NT2/D1 (cell line): ENCODE results near the gene FAM171A1.

Source experiments
- DNase-seq: peaks from one replicate; pipeline ENCODE4 v3.0.0-alpha.2; 2011; ENCODE audit warnings: low read depth, low spot score
- H3K27me3 ChIP-seq: 2 replicates; pipeline ENCODE4 v1.6.0; 2011; ENCODE audit warnings: mild to moderate bottlenecking; ENCODE audit not compliant: insufficient read length, insufficient read depth
- H3K36me3 ChIP-seq: 2 replicates; pipeline ENCODE4 v1.6.1; 2011; ENCODE audit warnings: mild to moderate bottlenecking, low read length, mixed read lengths; ENCODE audit not compliant: insufficient read depth, insufficient read length
- H3K4me1 ChIP-seq: 2 replicates; pipeline ENCODE4 v1.5.1; 2011; ENCODE audit not compliant: insufficient read depth, insufficient read length
- H3K4me3 ChIP-seq: 2 replicates; pipeline ENCODE4 v1.5.1; 2011; ENCODE audit warnings: low read depth; ENCODE audit not compliant: insufficient read length
- H3K9ac ChIP-seq: 2 replicates; pipeline ENCODE4 v1.6.0; 2011; ENCODE audit warnings: low read depth; ENCODE audit not compliant: insufficient read length
- H3K9me3 ChIP-seq: 2 replicates; pipeline ENCODE4 v1.5.1; 2011; ENCODE audit warnings: mild to moderate bottlenecking, low read length; ENCODE audit not compliant: insufficient read depth
- SUZ12 ChIP-seq: IDR thresholded peaks from 2 replicates; pipeline ENCODE4 v1.6.1; 2011; ENCODE audit not compliant: insufficient read length, insufficient read depth; ENCODE audit errors: extremely low read depth
- YY1 ChIP-seq: IDR thresholded peaks from 2 replicates; pipeline ENCODE4 v1.6.1; 2011; ENCODE audit not compliant: insufficient read length, insufficient read depth
- ZNF274 ChIP-seq: IDR thresholded peaks from 2 replicates; pipeline ENCODE4 v1.6.1; 2011; ENCODE audit warnings: mild to moderate bottlenecking, low read depth, low read length

FAM171A1 gene

DNA sequence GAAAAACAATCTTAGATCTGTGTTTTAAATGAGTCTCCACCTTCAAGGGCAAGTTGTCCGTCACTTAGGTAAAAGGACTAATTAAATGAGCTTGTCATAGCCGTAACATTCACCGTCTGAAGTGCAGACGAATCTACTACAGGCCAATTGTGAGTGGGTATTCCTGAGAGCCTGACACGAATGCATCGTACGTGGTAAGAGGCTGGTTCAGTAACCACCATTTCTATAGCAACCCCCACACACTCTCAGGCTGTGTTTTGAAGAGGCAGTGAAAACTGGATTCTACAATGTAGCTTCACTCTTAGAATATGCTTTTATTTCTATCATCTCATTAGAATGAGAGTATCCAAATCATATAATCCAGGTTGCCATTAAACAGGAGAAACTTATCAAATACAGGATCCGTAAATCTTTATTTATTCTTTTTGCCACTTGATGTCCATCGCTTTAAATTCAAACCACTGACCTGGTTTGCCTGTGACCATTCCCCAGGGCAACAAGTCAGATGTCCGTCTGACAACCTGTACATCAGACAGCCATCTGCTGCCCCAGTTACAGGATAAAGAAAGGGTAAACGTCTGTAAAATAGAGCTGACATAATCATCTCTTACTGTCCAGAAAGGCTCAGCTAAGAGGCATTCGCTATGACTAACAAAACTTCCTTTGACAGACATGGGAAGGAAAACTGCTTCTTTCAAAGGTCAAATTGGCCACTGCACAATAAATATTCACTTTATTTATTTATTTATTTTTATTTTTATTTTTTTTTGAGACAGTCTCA is 132.3 kb downstream of the FAM171A1 start:
- H3K4me1 ChIP-seq: no peaks in the 10 kb centered on the region
- TF ChIP-seq YY1 (no peak), ZNF274 (no peak), SUZ12 (no peak)

GRCh38 chr10:15237351-15237750 is 133.7 kb downstream of the FAM171A1 start:
- Histone ChIP-seq H3K4me1 (no peaks in the 10 kb centered on the region), H3K9me3 (no peaks in the 10 kb centered on the region), H3K27me3 (no peaks in the 10 kb centered on the region), H3K4me3 (no peak overlapping the region), H3K36me3 (peaks cover 8% of the 10 kb centered on the region), H3K9ac (no peak overlapping the region)
- DNase-seq: no peak
- TF ChIP-seq YY1 (no peak), ZNF274 (no peak), SUZ12 (no peak)

More for the DNA sequence above, 132.3 kb downstream of the FAM171A1 start:
- no peak for DNase-seq
- Histone ChIP-seq H3K4me3 (no peak overlapping the region), H3K36me3 (peaks cover 17% of the 10 kb centered on the region), H3K9ac (no peak overlapping the region), H3K27me3 (no peaks in the 10 kb centered on the region), H3K9me3 (no peaks in the 10 kb centered on the region)

GRCh38 chr10:15236340-15236739 is 134.7 kb downstream of the FAM171A1 start:
- Histone ChIP-seq H3K36me3 (peaks cover 8% of the 10 kb centered on the region), H3K9ac (no peak overlapping the region), H3K27me3 (no peaks in the 10 kb centered on the region), H3K4me3 (no peak overlapping the region), H3K9me3 (no peaks in the 10 kb centered on the region), H3K4me1 (no peaks in the 10 kb centered on the region)
- TF ChIP-seq YY1: no peak
- no peak for TF ChIP-seq SUZ12
- no peak for TF ChIP-seq ZNF274
- no peak for DNase-seq

GRCh38 chr10:15232279-15232678 is 138.8 kb downstream of the FAM171A1 start:
- Histone ChIP-seq H3K9ac (no peak overlapping the region), H3K9me3 (no peaks in the 10 kb centered on the region), H3K36me3 (no peaks in the 10 kb centered on the region), H3K4me1 (no peaks in the 10 kb centered on the region), H3K4me3 (no peak overlapping the region), H3K27me3 (no peaks in the 10 kb centered on the region)
- no peak for DNase-seq
- TF ChIP-seq ZNF274 (no peak), SUZ12 (no peak), YY1 (no peak)

DNA sequence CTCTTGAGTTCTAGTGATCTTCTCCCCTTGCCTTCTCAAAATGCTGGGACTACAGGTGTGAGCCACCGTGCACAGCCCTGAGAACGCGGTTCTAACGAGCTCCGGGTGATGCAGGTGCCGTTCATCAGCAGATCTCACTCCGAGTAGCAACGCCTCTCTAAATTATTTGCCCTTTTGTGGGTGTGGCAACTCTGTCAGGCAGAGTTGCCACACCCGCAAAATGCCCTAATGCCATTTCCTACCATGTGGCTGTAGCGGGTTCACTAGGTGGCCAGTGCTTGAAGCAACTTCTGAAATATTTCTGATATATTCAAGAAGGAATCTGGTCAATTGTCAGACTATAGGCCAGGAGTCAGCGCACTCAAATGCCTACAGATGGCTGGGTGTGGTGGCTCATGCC is 139.7 kb downstream of the FAM171A1 start:
- no peak overlapping the region for H3K4me3 ChIP-seq
- H3K27me3 ChIP-seq: no peaks in the 10 kb centered on the region
- DNase-seq: no peak
- TF ChIP-seq ZNF274: no peak
- no peak for TF ChIP-seq SUZ12
- TF ChIP-seq YY1: no peak
- H3K9me3 ChIP-seq: no peaks in the 10 kb centered on the region
- no peak overlapping the region for H3K9ac ChIP-seq
- no peaks in the 10 kb centered on the region for H3K4me1 ChIP-seq
- H3K36me3 ChIP-seq: no peaks in the 10 kb centered on the region

DNA sequence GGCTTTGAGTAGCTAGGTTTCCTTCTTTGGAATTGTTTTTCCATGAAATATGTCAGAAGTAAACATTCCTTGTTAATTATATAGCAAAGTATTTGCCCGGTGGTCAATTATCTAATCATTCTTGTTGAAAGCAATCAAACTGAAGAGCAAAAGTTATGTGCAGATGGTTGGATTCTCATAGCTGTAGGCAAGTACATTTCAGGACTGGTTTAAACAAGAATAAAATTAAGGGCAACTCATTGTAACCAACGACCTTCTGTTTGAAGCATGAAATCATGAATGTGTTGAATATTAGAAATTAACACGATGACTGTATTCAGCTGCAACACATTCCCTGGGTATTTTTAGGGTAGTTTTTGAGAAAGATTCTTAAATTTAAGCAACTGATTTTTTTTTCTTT is 140.8 kb downstream of the FAM171A1 start:
- peaks cover 9% of the 10 kb centered on the region for H3K36me3 ChIP-seq

GRCh38 chr10:15229268-15229667 is 141.8 kb downstream of the FAM171A1 start:
- no peak overlapping the region for H3K4me3 ChIP-seq
- H3K9me3 ChIP-seq: no peaks in the 10 kb centered on the region
- H3K27me3 ChIP-seq: no peaks in the 10 kb centered on the region
- H3K9ac ChIP-seq: no peak overlapping the region
- no peaks in the 10 kb centered on the region for H3K4me1 ChIP-seq
- H3K36me3 ChIP-seq: peaks cover 9% of the 10 kb centered on the region
- DNase-seq: no peak
- TF ChIP-seq YY1 (no peak), SUZ12 (no peak), ZNF274 (no peak)

More for the DNA sequence above, 140.8 kb downstream of the FAM171A1 start:
- H3K4me1 ChIP-seq: no peaks in the 10 kb centered on the region
- no peak overlapping the region for H3K4me3 ChIP-seq
- H3K27me3 ChIP-seq: no peaks in the 10 kb centered on the region
- no peak for TF ChIP-seq YY1
- no peak for TF ChIP-seq ZNF274
- TF ChIP-seq SUZ12: no peak
- no peak overlapping the region for H3K9ac ChIP-seq
- DNase-seq: no peak
- no peaks in the 10 kb centered on the region for H3K9me3 ChIP-seq

GRCh38 chr10:15228426-15228825 is 142.7 kb downstream of the FAM171A1 start:
- TF ChIP-seq ZNF274 (no peak), SUZ12 (no peak), YY1 (no peak)
- no peak overlapping the region for H3K9ac ChIP-seq
- H3K4me3 ChIP-seq: no peak overlapping the region
- no peaks in the 10 kb centered on the region for H3K4me1 ChIP-seq
- H3K27me3 ChIP-seq: no peaks in the 10 kb centered on the region
- H3K9me3 ChIP-seq: no peaks in the 10 kb centered on the region
- no peak for DNase-seq
- peaks cover 9% of the 10 kb centered on the region for H3K36me3 ChIP-seq
